ENCODE data around the gene DUSP10.
A peak's percentile ranks its signal among the peaks of the same experiment; 100 is the strongest.

The DUSP10 gene

DNA sequence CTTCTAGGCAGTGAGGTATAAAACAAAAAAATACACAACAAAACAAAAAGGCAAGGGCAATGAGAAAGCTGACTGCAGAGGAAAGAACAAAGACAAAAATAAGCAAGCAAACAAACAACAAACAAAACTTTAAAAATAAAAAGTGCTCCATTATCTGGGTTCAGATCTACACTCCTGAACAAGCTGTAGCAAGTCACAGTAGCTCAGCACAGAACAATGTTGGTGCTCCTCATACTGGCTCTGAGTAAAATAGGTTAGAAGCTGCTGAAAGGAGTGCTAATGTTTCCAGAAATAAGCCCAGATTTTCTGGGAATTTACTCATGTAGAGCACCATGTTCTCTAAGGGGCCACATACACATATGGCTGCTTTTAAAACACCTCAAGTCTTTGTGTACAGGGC, 16.6 kb upstream of the DUSP10 start:
- Histone ChIP-seq H3K27me3 (replicated peaks in 2 of 5; ENCODE audit: control insufficient read depth in 4 of 5, insufficient read depth in 5 of 5, low read length in 4 of 5) (no peaks in the 10 kb centered on the region), H3K4me3 (ENCODE audit: control insufficient read depth in 1 of 7, extremely low read depth in 1 of 7, insufficient read depth in 4 of 7, low read depth in 2 of 7, low read length in 6 of 7) (no peak overlapping the region), H3K36me3 (ENCODE audit: control insufficient read depth in 4 of 4, insufficient read depth in 4 of 4, low read length in 3 of 4) (no peaks in the 10 kb centered on the region), H3K27ac (ENCODE audit: insufficient read depth in 1 of 2, low read depth in 1 of 2, low read length in 2 of 2, poor library complexity in 1 of 2, severe bottlenecking in 2 of 2) (peak overlapping the region; percentile 6), H3K9me3 (ENCODE audit: control extremely low read depth in 1 of 5, control insufficient read depth in 4 of 5, insufficient read depth in 2 of 5, low read depth in 1 of 5, low read length in 4 of 5) (no peaks in the 10 kb centered on the region), H3K4me1 (ENCODE audit: control extremely low read depth in 1 of 4, control insufficient read depth in 4 of 4, insufficient read depth in 4 of 4, low read length in 3 of 4) (peaks cover 9 to 36% (median 19%) of the 10 kb centered on the region in 4 experiments)
- ChIA-PET POLR2A (interaction anchor here (1.2 kb wide), 1 partner anchor 17 kb away, joined by 3 read pairs; the partner anchor contains the start of gene DUSP10), CTCF (interaction anchor here (2.9 kb wide), 1 partner anchor 15 kb away, joined by 6 read pairs; no protein-coding TSS in a partner anchor)
- DNase-seq: no peak

DNA sequence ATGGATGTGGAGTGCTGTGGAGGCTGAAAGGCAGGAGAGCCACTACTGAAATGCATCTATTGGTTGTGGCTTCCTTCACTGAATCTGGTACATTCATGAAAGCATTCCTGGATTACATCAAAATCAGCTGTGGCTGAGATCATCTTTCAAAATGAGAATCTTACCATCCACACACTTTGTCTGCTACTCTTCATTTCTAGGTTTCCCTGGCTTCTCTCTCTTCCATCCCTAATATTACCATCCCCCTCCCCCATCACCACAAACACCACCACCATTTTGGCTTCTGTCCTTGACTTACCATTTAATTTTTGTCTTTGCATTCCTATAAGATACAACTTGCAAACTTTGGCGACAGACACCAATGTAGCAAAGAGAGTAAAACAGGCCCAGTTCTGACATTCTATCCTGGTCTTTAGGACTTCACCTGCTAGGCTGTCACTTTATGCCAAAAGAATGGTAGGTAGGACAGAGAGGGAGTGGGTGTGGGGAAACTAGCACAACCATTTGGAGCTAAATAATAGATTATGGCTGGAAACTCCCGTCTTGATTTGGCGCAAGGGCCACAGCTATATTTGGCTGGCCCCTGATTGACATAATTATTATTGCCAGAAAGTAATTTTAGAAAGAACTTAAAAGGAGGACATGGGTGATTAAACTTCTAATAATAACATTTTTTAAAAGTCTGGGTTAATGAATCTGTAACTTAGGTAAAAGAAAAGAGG, 15.1 kb upstream of the DUSP10 start:
- 80% methylated on average over 1 of the region's 3 CpGs for WGBS (ENCODE audit: insufficient coverage)
- Histone ChIP-seq H3K9me3 (ENCODE audit: control extremely low read depth in 1 of 5, control insufficient read depth in 4 of 5, insufficient read depth in 2 of 5, low read depth in 1 of 5, low read length in 4 of 5) (no peaks in the 10 kb centered on the region), H3K36me3 (ENCODE audit: control insufficient read depth in 4 of 4, insufficient read depth in 4 of 4, low read length in 3 of 4) (no peaks in the 10 kb centered on the region), H3K4me3 (ENCODE audit: control insufficient read depth in 1 of 7, extremely low read depth in 1 of 7, insufficient read depth in 4 of 7, low read depth in 2 of 7, low read length in 6 of 7) (no peak overlapping the region), H3K27ac (ENCODE audit: insufficient read depth in 1 of 2, low read depth in 1 of 2, low read length in 2 of 2, poor library complexity in 1 of 2, severe bottlenecking in 2 of 2) (no peak overlapping the region), H3K27me3 (replicated peaks in 2 of 5; ENCODE audit: control insufficient read depth in 4 of 5, insufficient read depth in 5 of 5, low read length in 4 of 5) (no peaks in the 10 kb centered on the region), H3K4me1 (ENCODE audit: control extremely low read depth in 1 of 4, control insufficient read depth in 4 of 4, insufficient read depth in 4 of 4, low read length in 3 of 4) (peaks cover 9 to 36% (median 19%) of the 10 kb centered on the region in 4 experiments)
- CTCF ChIA-PET: interaction anchor here (0.7 to 1.8 kb wide), 2 partner anchors 9 to 13 kb away, joined by 3 to 7 read pairs; no protein-coding TSS in a partner anchor
- POLR2A ChIA-PET: interaction anchor here (0.6 kb wide), 1 partner anchor 25 kb away, joined by 3 read pairs; no protein-coding TSS in a partner anchor
- no peak for DNase-seq

DNA sequence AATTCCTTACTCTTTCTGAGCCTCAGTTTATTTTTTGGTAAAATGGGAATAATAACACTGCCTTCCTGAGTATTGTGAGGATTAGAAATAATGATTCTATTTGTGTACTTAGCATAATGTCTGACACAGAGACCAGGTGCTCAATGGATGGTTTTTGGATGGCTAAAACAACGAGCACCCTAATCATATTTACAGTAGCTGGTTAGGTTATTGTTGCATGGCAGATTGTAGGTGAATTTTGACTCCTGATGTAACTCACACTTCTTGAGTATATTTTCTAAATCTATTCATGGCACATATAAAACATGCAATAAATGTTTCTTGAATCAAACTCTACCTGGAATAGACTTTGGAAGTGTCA, 11.9 kb upstream of the DUSP10 start:
- POLR2A ChIA-PET: no interaction called here
- no peak for DNase-seq
- Histone ChIP-seq H3K27me3 (replicated peaks in 2 of 5; ENCODE audit: control insufficient read depth in 4 of 5, insufficient read depth in 5 of 5, low read length in 4 of 5) (no peaks in the 10 kb centered on the region), H3K9me3 (ENCODE audit: control extremely low read depth in 1 of 5, control insufficient read depth in 4 of 5, insufficient read depth in 2 of 5, low read depth in 1 of 5, low read length in 4 of 5) (no peaks in the 10 kb centered on the region), H3K36me3 (ENCODE audit: control insufficient read depth in 4 of 4, insufficient read depth in 4 of 4, low read length in 3 of 4) (no peaks in the 10 kb centered on the region), H3K27ac (ENCODE audit: insufficient read depth in 1 of 2, low read depth in 1 of 2, low read length in 2 of 2, poor library complexity in 1 of 2, severe bottlenecking in 2 of 2) (no peak overlapping the region), H3K4me3 (ENCODE audit: control insufficient read depth in 1 of 7, extremely low read depth in 1 of 7, insufficient read depth in 4 of 7, low read depth in 2 of 7, low read length in 6 of 7) (no peak overlapping the region), H3K4me1 (ENCODE audit: control extremely low read depth in 1 of 4, control insufficient read depth in 4 of 4, insufficient read depth in 4 of 4, low read length in 3 of 4) (peaks cover 0 to 16% (median 5%) of the 10 kb centered on the region in 4 experiments)
- WGBS (ENCODE audit: insufficient coverage): 100% methylated on average over 1 of the region's 1 CpG
- CTCF ChIA-PET: no interaction called here

DNA sequence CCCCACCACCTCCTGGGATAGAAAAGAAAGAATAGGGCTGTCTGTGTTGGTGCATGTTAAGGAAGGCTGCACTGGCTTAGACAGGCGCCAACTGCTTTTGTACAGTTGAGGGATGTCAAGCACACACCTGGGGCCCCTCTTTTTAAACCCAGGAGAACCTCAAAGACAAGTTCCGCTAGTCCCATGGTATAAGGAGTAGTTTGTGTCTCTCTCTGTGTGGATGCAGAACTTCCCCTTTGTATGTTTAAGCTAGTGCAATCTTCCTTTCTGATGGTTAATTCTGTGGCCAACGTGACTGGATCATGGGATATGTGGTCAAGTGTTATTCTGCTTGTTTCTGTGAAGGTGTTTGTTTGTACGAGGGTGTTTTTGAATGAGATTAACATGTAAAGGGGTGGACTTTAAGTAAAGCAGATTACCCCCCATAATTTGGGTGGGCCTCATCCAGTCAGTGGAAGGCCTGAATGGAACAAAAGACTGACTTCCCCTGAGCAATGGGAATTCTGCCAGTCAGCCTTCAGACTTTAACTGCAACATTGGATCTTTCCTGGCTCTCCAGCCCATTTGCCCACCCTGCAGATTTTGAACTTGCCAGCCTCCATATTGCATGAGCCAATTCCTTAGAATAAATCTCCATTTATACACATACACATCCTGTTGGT, 9.5 kb upstream of the DUSP10 start:
- WGBS (ENCODE audit: insufficient coverage): 28% methylated on average over 4 of the region's 4 CpGs
- POLR2A ChIA-PET: no interaction called here

DNA sequence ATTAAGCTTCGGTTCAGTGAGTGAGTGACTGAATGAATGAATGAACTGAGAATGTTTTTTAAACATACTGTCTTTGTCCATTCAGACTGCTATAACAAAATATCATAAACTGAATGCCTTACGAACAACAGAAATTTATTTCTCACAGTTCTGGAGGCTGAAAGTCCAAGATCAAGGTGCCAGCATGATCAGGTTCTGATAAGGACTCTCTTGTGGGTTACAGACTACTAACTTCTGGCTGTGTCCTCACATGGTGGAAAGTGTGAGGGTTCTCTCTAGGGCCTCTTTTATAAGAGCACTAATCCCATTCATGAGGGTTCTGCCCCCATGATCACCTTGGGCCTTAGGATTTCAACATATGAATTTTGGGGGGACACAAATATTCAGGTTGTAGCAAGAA, 7.1 kb upstream of the DUSP10 start:
- Histone ChIP-seq H3K36me3 (ENCODE audit: control insufficient read depth in 4 of 4, insufficient read depth in 4 of 4, low read length in 3 of 4) (no peaks in the 10 kb centered on the region), H3K4me3 (ENCODE audit: control insufficient read depth in 1 of 7, extremely low read depth in 1 of 7, insufficient read depth in 4 of 7, low read depth in 2 of 7, low read length in 6 of 7) (no peak overlapping the region), H3K27me3 (replicated peaks in 2 of 5; ENCODE audit: control insufficient read depth in 4 of 5, insufficient read depth in 5 of 5, low read length in 4 of 5) (no peaks in the 10 kb centered on the region), H3K9me3 (ENCODE audit: control extremely low read depth in 1 of 5, control insufficient read depth in 4 of 5, insufficient read depth in 2 of 5, low read depth in 1 of 5, low read length in 4 of 5) (no peaks in the 10 kb centered on the region), H3K27ac (ENCODE audit: insufficient read depth in 1 of 2, low read depth in 1 of 2, low read length in 2 of 2, poor library complexity in 1 of 2, severe bottlenecking in 2 of 2) (no peak overlapping the region), H3K4me1 (ENCODE audit: control extremely low read depth in 1 of 4, control insufficient read depth in 4 of 4, insufficient read depth in 4 of 4, low read length in 3 of 4) (peaks cover 0 to 15% (median 6%) of the 10 kb centered on the region in 4 experiments)
- POLR2A ChIA-PET: no interaction called here
- DNase-seq: no peak
- 100% methylated on average over 1 of the region's 2 CpGs for WGBS (ENCODE audit: insufficient coverage)
- CTCF ChIA-PET: interaction anchor here (0.5 kb wide), 1 partner anchor 246 kb away, joined by 3 read pairs; no protein-coding TSS in a partner anchor

More for the DNA sequence above, 9.5 kb upstream of the DUSP10 start:
- peak in 2 of 3 donors; percentile 77 to 81 for DNase-seq
- Histone ChIP-seq H3K4me3 (ENCODE audit: control insufficient read depth in 1 of 7, extremely low read depth in 1 of 7, insufficient read depth in 4 of 7, low read depth in 2 of 7, low read length in 6 of 7) (no peak overlapping the region), H3K9me3 (ENCODE audit: control extremely low read depth in 1 of 5, control insufficient read depth in 4 of 5, insufficient read depth in 2 of 5, low read depth in 1 of 5, low read length in 4 of 5) (no peaks in the 10 kb centered on the region), H3K4me1 (ENCODE audit: control extremely low read depth in 1 of 4, control insufficient read depth in 4 of 4, insufficient read depth in 4 of 4, low read length in 3 of 4) (peaks cover 0 to 13% (median 5%) of the 10 kb centered on the region in 4 experiments), H3K27ac (ENCODE audit: insufficient read depth in 1 of 2, low read depth in 1 of 2, low read length in 2 of 2, poor library complexity in 1 of 2, severe bottlenecking in 2 of 2) (no peak overlapping the region), H3K27me3 (replicated peaks in 2 of 5; ENCODE audit: control insufficient read depth in 4 of 5, insufficient read depth in 5 of 5, low read length in 4 of 5) (no peaks in the 10 kb centered on the region), H3K36me3 (ENCODE audit: control insufficient read depth in 4 of 4, insufficient read depth in 4 of 4, low read length in 3 of 4) (no peaks in the 10 kb centered on the region)
- CTCF ChIA-PET: interaction anchor here (0.7 to 1.0 kb wide), 2 partner anchors 208 to 236 kb away, joined by 3 read pairs; no protein-coding TSS in a partner anchor

DNA sequence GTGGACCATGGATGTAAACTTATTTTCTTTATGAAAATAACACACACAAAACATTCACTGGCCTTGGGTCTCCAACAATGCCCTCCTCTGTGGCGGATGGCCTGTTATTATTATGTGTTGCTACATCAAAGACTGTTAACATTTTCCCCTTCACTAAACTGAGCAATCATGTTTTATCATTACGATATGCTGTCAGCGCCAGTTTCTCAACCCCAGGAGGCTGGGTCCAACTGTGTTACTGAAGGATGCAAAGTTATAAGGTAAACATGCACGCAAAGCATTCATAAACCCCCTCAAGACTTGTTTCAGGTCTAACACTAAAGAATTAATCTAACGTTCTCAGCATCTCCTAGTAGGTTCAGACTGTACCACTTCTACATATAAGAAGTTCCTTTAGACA, 6.0 kb upstream of the DUSP10 start:
- Histone ChIP-seq H3K36me3 (ENCODE audit: control insufficient read depth in 4 of 4, insufficient read depth in 4 of 4, low read length in 3 of 4) (no peaks in the 10 kb centered on the region), H3K4me3 (ENCODE audit: control insufficient read depth in 1 of 7, extremely low read depth in 1 of 7, insufficient read depth in 4 of 7, low read depth in 2 of 7, low read length in 6 of 7) (no peak overlapping the region), H3K27me3 (replicated peaks in 2 of 5; ENCODE audit: control insufficient read depth in 4 of 5, insufficient read depth in 5 of 5, low read length in 4 of 5) (no peaks in the 10 kb centered on the region), H3K4me1 (ENCODE audit: control extremely low read depth in 1 of 4, control insufficient read depth in 4 of 4, insufficient read depth in 4 of 4, low read length in 3 of 4) (peaks cover 5 to 23% (median 12%) of the 10 kb centered on the region in 4 experiments), H3K9me3 (ENCODE audit: control extremely low read depth in 1 of 5, control insufficient read depth in 4 of 5, insufficient read depth in 2 of 5, low read depth in 1 of 5, low read length in 4 of 5) (no peaks in the 10 kb centered on the region), H3K27ac (ENCODE audit: insufficient read depth in 1 of 2, low read depth in 1 of 2, low read length in 2 of 2, poor library complexity in 1 of 2, severe bottlenecking in 2 of 2) (no peak overlapping the region)
- ChIA-PET POLR2A (no interaction called here), CTCF (interaction anchor here (0.7 kb wide), 1 partner anchor 46 kb away, joined by 3 read pairs; no protein-coding TSS in a partner anchor)
- 96% methylated on average over 4 of the region's 5 CpGs for WGBS (ENCODE audit: insufficient coverage)
- DNase-seq: no peak
